Raji (cell line): ENCODE measurements around the gene SLC5A4.

Experiments
- POLR2A ChIP-seq: IDR thresholded peaks from 2 replicates; pipeline ENCODE4 v1.6.1; 2011; ENCODE audit warnings: low read depth, low read length, control low read depth; ENCODE audit not compliant: insufficient read depth

The SLC5A4 gene

DNA sequence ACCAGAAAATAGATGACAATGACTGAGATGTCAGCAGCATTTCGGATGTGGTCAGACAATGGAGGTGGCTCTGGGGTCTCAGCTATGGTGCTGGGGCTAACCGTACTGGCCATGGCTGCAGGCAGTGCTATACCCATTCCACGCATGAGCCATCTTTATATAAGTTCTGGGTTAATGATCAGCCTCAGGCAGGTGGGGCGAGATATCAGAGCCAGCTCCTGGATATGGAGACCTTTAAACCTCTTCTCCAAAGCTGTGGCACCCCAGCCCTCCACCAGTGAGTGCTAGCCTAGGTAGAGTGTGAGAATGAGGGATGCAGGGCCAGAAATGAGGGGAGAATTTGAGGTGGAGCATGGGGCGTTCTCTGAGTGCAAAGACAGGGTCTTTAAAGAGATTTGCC, at the start of gene SLC5A4:
SLC5A4 (minus strand) TSS at position 131 of the 400 bp plus-strand sequence; CDS start at position 113, 18 bp downstream.
- no peak for TF ChIP-seq POLR2A

DNA sequence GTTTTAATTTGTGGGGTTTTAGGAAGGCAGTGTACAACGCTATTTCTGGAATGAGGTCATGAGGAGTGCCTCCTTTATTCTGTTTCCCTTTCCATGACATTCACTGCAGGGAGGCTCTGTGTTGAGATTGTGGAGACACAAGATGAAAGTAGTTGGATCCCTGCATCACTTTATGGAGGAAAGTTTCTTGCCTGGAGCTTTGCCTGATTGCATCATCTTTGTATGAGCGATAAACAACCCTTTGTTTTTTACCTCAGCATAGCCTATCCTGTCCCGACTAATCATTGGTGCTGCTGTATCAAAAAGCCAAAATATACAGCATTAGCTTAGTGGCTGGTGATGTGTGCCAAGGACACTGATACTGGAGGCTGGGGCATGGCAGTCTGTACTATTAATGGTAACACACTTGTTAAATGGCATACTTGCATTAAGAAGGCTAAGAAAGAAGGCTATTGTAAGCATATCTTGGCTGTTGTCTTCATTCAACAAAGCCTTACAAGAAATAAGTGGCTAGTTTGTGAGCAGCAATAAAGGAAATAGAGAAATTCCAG, 31.2 kb upstream of the SLC5A4 start:
- TF ChIP-seq POLR2A: no peak

- TF ChIP-seq POLR2A: no peak
These were observed 25.9 kb upstream of the SLC5A4 start for GRCh38 chr22:32281072-32281471.

GRCh38 chr22:32271389-32271788, 16.2 kb upstream of the SLC5A4 start:
- TF ChIP-seq POLR2A: no peak

DNA sequence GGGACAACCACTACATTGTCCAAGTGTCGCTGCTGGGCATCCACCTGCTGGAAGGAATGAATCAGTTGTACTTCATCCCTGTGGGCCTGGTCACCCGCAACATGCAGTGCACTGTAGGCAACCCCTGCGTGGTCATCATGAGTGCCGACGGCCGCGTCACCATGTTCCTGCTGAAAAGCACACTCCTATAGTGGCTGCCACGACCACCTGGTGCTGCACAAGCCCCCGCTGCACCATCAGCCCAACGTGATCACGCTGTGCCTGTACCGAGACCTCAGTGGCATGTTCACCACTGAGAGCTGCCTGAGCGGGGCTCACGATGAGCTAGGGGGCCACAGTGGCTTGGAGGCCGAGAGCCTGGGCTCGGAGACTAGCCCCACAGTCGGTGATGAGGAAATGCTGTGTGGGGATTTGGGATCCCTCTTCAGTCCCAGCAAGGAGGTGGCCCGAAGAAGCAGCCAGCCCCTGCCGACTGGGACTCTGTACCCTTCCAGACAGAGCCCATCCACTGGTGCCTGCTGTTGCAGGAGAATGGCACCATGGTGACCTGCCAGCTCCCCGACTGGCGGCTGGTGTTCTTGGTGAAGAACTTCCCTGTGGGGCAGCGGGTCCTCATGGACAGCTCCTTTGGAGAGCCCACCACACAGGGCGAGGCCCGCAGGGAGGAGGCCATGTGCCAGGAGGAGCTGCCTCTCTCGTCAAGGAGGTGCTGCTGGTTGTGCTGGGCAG, 15.7 kb upstream of the SLC5A4 start:
- no peak for TF ChIP-seq POLR2A

DNA sequence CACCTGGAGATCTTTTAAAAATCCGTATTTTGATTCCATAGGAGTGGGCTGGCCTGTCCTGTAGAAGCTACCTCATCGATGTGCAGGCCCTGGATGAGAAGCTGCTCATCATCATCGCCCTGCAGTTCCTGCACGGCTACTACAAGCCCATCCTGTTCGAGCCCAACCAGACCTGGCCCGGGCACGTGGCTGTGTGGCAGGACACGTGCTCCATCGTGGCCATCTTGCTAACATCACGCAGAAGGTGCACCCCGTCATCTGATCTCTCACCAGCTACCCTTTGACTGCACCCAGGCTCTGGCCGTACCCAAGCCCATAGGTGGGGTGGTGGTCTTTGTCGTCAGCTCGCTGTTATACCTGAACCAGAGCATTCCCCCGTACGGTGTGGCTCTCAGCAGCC, 14.2 kb upstream of the SLC5A4 start:
- TF ChIP-seq POLR2A: no peak

DNA sequence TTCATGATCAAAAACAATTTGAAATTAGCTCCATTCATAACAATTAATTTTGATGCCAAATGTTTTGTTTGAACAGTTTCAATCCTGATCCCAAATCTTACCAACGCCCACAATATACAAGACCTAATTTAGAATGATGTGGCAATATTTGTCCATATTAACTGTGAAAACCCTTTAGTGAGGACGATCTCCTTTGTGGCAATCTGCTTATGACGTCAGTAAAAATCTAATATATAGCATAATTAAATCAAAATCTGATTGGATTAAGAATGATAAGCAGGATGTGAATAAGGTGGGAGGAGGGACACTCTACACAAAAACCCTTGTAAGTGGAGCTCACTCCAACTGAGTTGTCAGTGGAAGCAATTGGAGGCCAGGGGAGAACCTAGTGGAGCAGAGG, 11.9 kb upstream of the SLC5A4 start:
- TF ChIP-seq POLR2A: no peak

- TF ChIP-seq POLR2A: no peak
These were observed 11.0 kb upstream of the SLC5A4 start for GRCh38 chr22:32265882-32266767.

- no peak for TF ChIP-seq POLR2A
These were observed 6.2 kb upstream of the SLC5A4 start for GRCh38 chr22:32261306-32261705.

DNA sequence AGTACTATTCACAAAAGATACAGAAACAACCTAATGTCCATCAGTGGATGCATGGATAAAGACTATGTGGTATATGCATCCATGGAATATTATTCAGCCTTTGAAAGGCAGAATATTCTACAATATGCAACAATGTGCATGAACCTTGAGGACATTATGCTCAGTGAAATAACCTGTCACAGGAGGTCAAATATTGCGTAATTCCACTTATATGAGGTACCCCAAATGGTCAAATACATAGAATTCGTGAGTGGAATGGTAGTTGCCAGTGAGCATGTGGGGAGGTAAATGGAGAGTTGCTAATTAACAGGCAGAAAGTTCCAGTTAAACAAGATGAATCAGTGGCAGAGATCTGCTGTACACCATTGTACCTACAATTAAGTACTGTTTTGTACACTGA, 3.6 kb upstream of the SLC5A4 start:
- TF ChIP-seq POLR2A: no peak

- TF ChIP-seq POLR2A: no peak
These were observed 579 bp upstream of the SLC5A4 start for GRCh38 chr22:32255726-32256125.

GRCh38 chr22:32249231-32249630, 5.9 kb downstream of the SLC5A4 start:
- no peak for TF ChIP-seq POLR2A

GRCh38 chr22:32248276-32248675, 6.9 kb downstream of the SLC5A4 start:
- no peak for TF ChIP-seq POLR2A

- no peak for TF ChIP-seq POLR2A
These were observed 9.0 kb downstream of the SLC5A4 start for GRCh38 chr22:32246166-32246565.

DNA sequence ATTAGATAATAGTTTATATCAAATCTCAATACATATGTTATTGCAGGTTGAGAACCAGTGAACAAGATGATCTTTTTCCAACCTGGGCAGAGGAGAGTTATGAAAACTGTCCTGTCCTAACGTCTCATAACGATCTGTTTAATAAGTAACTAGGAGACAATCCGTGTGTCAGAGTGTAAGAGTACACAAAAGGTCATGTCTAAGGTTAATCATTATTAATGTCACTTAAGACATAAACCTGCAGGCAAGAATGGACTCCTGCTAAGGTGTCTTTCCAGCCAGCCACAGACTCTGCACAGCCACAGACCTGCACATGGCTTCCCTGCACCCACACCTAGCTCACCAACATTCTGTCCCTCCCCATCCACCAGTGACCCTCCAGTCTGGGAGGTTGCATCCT, 10.1 kb downstream of the SLC5A4 start:
- no peak for TF ChIP-seq POLR2A

DNA sequence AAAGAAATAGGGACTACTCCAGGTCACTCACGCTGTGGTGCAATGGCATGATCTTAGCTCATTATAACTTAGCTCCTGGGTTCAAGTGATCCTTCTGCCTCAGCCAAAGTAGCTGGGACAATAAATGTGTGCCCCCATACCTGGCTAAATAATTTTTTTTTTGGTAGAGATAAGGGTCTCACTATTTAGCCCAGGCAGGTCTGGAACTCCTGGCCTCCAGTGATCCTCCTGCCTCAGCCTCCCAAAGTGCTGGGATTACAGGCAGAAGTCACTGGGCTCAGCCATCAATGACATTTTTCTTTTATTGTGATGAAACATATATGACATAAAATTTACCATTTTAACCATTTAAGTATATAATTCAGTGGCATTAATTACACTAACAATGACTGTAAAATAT, 10.6 kb downstream of the SLC5A4 start:
- TF ChIP-seq POLR2A: no peak

DNA sequence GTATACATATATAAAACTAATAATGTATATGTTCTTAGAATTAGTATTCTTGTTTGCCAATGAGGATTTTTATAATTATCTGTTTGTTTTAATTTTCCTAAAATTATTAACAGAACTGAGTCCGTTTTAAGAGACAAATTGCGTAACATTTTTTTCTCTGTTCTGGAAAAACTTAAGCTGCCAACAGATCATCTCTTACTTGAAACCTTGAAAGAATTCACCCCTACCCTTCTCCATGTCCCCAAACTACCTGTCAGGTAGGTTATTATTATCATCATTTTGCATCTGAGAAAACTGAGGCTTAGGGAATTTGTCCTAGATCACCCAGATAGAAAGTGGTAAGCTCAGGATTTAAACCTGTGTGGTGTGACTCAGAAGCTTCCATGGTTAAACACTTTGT, 14.7 kb downstream of the SLC5A4 start:
- TF ChIP-seq POLR2A: no peak

DNA sequence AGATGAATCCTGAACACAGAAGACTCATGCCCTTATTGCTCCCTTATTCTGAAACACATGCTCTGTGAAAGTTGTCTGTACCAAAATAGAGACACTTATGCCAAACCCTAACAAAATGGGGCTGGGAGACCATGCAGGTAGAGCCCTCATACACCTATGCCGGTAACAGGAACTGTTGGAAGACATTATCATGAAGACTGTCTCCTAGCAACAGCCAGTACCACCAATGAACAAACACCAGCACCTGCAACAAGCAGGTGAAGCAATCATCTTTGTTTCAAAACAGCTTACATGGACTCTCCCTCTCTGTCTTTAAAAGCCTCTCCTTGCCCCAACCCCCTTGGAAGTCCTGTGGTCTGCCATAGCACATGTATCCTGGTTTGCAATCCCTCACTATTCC, 17.2 kb downstream of the SLC5A4 start:
- TF ChIP-seq POLR2A: no peak
